H9 (cell line): ENCODE results near the gene ROBO1. TPM values are rescaled to one million over a fixed set of nuclear protein-coding genes. Genes with fewer than 3 reads are reported as not detected.

Experiments
- DNase-seq: peaks from one replicate; pipeline ENCODE4 v3.0.0-alpha.2; 2017
- H2AFZ ChIP-seq: one replicate; pipeline ENCODE4 v1.6.1; 2013; ENCODE audit warnings: mild to moderate bottlenecking, low read length, control low read depth, moderate library complexity
- H2AK5ac ChIP-seq: 2 replicates; pipeline ENCODE4 v1.6.1; 2013; ENCODE audit warnings: low read length, control low read depth, mixed read lengths; ENCODE audit not compliant: insufficient read length
- H2BK120ac ChIP-seq: one replicate; pipeline ENCODE4 v1.6.1; 2013; ENCODE audit warnings: low read depth, mild to moderate bottlenecking, low read length, control low read depth, inconsistent platforms; ENCODE audit not compliant: poor library complexity, severe bottlenecking
- H2BK12ac ChIP-seq: 2 replicates; pipeline ENCODE4 v1.6.1; 2013; ENCODE audit warnings: low read length, control low read depth, mixed read lengths, low read depth; ENCODE audit not compliant: insufficient read length
- H2BK15ac ChIP-seq: 2 replicates; pipeline ENCODE4 v1.6.1; 2013; ENCODE audit warnings: low read depth, low read length, control low read depth
- H2BK20ac ChIP-seq: one replicate; pipeline ENCODE4 v1.6.1; 2013; ENCODE audit warnings: low read depth, mild to moderate bottlenecking, low read length, control low read depth, inconsistent platforms; ENCODE audit not compliant: poor library complexity, severe bottlenecking
- H2BK5ac ChIP-seq: 2 replicates; pipeline ENCODE4 v1.6.1; 2013; ENCODE audit warnings: low read length, control low read depth, mixed read lengths; ENCODE audit not compliant: insufficient read length
- H3K14ac ChIP-seq: 2 replicates; pipeline ENCODE4 v1.6.1; 2013; ENCODE audit warnings: low read length, control low read depth; ENCODE audit not compliant: insufficient read depth
- H3K18ac ChIP-seq: 2 replicates; pipeline ENCODE4 v1.6.1; 2013; ENCODE audit warnings: low read depth, mild to moderate bottlenecking, mixed read lengths, low read length, control low read depth; ENCODE audit not compliant: insufficient read length
- H3K23ac ChIP-seq: 2 replicates; pipeline ENCODE4 v1.6.1; 2013; ENCODE audit warnings: low read length, control low read depth, mixed read lengths, low read depth; ENCODE audit not compliant: insufficient read length
- H3K23me2 ChIP-seq: 2 replicates; pipeline ENCODE4 v1.6.1; 2013; ENCODE audit warnings: low read depth, mild to moderate bottlenecking, mixed read lengths, low read length, control low read depth; ENCODE audit not compliant: insufficient read length, poor library complexity, severe bottlenecking
- H3K27ac ChIP-seq: 2 replicates; pipeline ENCODE4 v1.5.1; 2013; ENCODE audit warnings: low read length, control low read depth, mixed read lengths, low read depth; ENCODE audit not compliant: insufficient read length
- H3K27me3 ChIP-seq: 2 replicates; pipeline ENCODE4 v1.6.1; 2013; ENCODE audit warnings: low read length, control low read depth, inconsistent platforms; ENCODE audit not compliant: insufficient read depth
- H3K4ac ChIP-seq: 2 replicates; pipeline ENCODE4 v1.6.1; 2013; ENCODE audit warnings: low read depth, mild to moderate bottlenecking, control low read depth, inconsistent platforms, low read length, moderate library complexity
- H3K4me1 ChIP-seq: 2 replicates; pipeline ENCODE4 v1.6.1; 2013; ENCODE audit warnings: low read length, control low read depth, inconsistent platforms; ENCODE audit not compliant: insufficient read depth
- H3K4me2 ChIP-seq: 2 replicates; pipeline ENCODE4 v1.6.1; 2013; ENCODE audit warnings: low read length, control low read depth, mixed read lengths; ENCODE audit not compliant: insufficient read length, insufficient read depth
- H3K56ac ChIP-seq: 2 replicates; pipeline ENCODE4 v1.6.1; 2013; ENCODE audit warnings: low read depth, mild to moderate bottlenecking, mixed read lengths, low read length, control low read depth; ENCODE audit not compliant: insufficient read length
- H3K79me1 ChIP-seq: 2 replicates; pipeline ENCODE4 v1.6.1; 2013; ENCODE audit warnings: low read depth, mild to moderate bottlenecking, moderate library complexity, low read length, control low read depth, inconsistent platforms; ENCODE audit not compliant: insufficient read depth, poor library complexity, severe bottlenecking
- H3K79me2 ChIP-seq: 2 replicates; pipeline ENCODE4 v1.6.1; 2013; ENCODE audit warnings: low read length, control low read depth, inconsistent platforms; ENCODE audit not compliant: insufficient read depth
- H3K9ac ChIP-seq: 2 replicates; pipeline ENCODE4 v1.6.1; 2013; ENCODE audit warnings: low read length, control low read depth, mixed read lengths; ENCODE audit not compliant: insufficient read length; ENCODE audit errors: extremely low read depth
- H3K9me3 ChIP-seq: one replicate; pipeline ENCODE4 v1.6.1; 2013; ENCODE audit warnings: low read depth, low read length, inconsistent platforms; ENCODE audit not compliant: control insufficient read depth
- H3T11ph ChIP-seq: one replicate; pipeline ENCODE4 v1.6.1; 2013; ENCODE audit warnings: mild to moderate bottlenecking, low read length, control low read depth, inconsistent platforms
- H4K20me1 ChIP-seq: one replicate; pipeline ENCODE4 v1.6.1; 2013; ENCODE audit not compliant: control insufficient read depth, insufficient read length, insufficient read depth
- H4K5ac ChIP-seq: 2 replicates; pipeline ENCODE4 v1.6.1; 2013; ENCODE audit warnings: low read depth, mild to moderate bottlenecking, mixed read lengths, low read length, control low read depth; ENCODE audit not compliant: insufficient read length
- H4K8ac ChIP-seq: replicated peaks from 2 replicates; pipeline ENCODE4 v1.6.1; 2013; ENCODE audit warnings: low read length, control low read depth, mixed read lengths, low read depth; ENCODE audit not compliant: insufficient read length
- H4K91ac ChIP-seq: 2 replicates; pipeline ENCODE4 v1.6.1; 2013; ENCODE audit warnings: low read depth, mild to moderate bottlenecking, moderate library complexity, mixed read lengths, low read length, control low read depth; ENCODE audit not compliant: insufficient read length
- H3K27ac Mint-ChIP-seq, 3 experiments: 2 replicates in 2 of 3; 3 replicates in 1 of 3; pipeline ENCODE4 v1.8.0; 2020 to 2021; ENCODE audit warnings: mixed read lengths in 3 of 3, mild to moderate bottlenecking in 1 of 3, moderate library complexity in 1 of 3
- H3K27me3 Mint-ChIP-seq: 2 replicates; pipeline ENCODE4 v1.8.0; 2021; ENCODE audit warnings: low read depth, mild to moderate bottlenecking, moderate library complexity, mixed read lengths
- H3K36me3 Mint-ChIP-seq, 3 experiments: 2 replicates in 2 of 3; 3 replicates in 1 of 3; pipeline ENCODE4 v1.8.0; 2020 to 2021; ENCODE audit warnings: low read depth in 3 of 3, mixed read lengths in 3 of 3; ENCODE audit not compliant: insufficient read depth in 1 of 3
- H3K4me1 Mint-ChIP-seq, 2 experiments: 2 replicates each; pipeline ENCODE4 v1.8.0; 2020; ENCODE audit warnings: mixed read lengths in 2 of 2
- H3K4me3 Mint-ChIP-seq, 2 experiments: 2 replicates in 1 of 2; 3 replicates in 1 of 2; pipeline ENCODE4 v1.8.0; 2020 to 2021; ENCODE audit warnings: mild to moderate bottlenecking in 2 of 2, mixed read lengths in 2 of 2, moderate library complexity in 1 of 2
- H3K9me3 Mint-ChIP-seq, 2 experiments: 2 replicates in 1 of 2; 3 replicates in 1 of 2; pipeline ENCODE4 v1.8.0; 2020; ENCODE audit warnings: mild to moderate bottlenecking in 2 of 2, mixed read lengths in 2 of 2, moderate library complexity in 1 of 2
- CTCF ChIP-seq: fragments of 200-600 bp; sonication (generic); conservative IDR thresholded peaks from 3 replicates; pipeline ENCODE4 v1.8.0; 2021; ENCODE audit warnings: antibody characterized with exemption, mild to moderate bottlenecking
- WGBS: extraction: QIAGEN DNeasy Blood & Tissue Kit; methylation state at CpG from one replicate; pipeline ENCODE4 v1.1.7; 2013; ENCODE audit warnings: missing lambda C conversion rate, low lambda C conversion rate, mixed read lengths; ENCODE audit not compliant: insufficient read length; ENCODE audit errors: extremely low coverage; 5-methylcytosine and 5-hydroxymethylcytosine counted together
- total RNA-seq: library from RNA; stranded (reverse); gene quantifications from 2 replicates; pipeline ENCODE4 v1.2.1, GENCODE V29; 2021

ROBO1 gene
- total RNA-seq, 1 experiment from 2014 or later: 62.7 TPM

DNA sequence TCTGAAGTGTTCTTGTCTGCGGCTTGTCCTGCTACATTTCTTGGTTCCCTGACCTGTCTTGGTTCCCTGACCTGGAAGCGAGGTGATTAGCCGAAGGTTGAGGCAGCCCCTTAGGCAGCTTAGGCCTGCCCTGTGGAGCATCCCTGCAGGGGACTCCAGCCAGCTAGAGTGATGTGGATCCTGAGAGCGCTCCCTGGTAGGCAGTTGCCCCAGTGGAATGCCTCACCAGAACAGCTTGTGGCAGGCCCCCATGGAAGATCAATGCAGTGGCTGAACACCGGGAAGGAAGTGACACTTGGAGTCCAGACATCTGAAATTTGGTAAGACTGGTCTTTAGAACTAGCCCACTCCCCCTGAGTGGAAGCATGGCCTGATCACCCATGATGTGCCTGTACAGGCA, 5.5 kb upstream of the ROBO1 start:
- Histone ChIP-seq H2AK5ac (no peak overlapping the region), H3K23ac (no peak overlapping the region), H3K23me2 (no peaks in the 10 kb centered on the region), H3K4me1 (peaks cover 2% of the 10 kb centered on the region; the same call in 1 of the 2 replicates), H3K4me2 (no peak overlapping the region), H2BK120ac (no peak overlapping the region), H3T11ph (no peak overlapping the region), H3K18ac (no peak overlapping the region), H2AFZ (no peak overlapping the region), H4K91ac (no peak overlapping the region), H3K14ac (no peak overlapping the region), H2BK12ac (no peak overlapping the region), H3K27me3 (no peaks in the 10 kb centered on the region), H3K9ac (no peak overlapping the region), H2BK15ac (no peak overlapping the region), H4K20me1 (no peaks in the 10 kb centered on the region), H3K4ac (no peak overlapping the region), H3K79me1 (no peaks in the 10 kb centered on the region), H3K9me3 (no peaks in the 10 kb centered on the region), H3K56ac (no peak overlapping the region), H2BK20ac (no peak overlapping the region), H3K79me2 (no peaks in the 10 kb centered on the region), H3K27ac (no peak overlapping the region), H4K8ac (no peak overlapping the region), H2BK5ac (no peak overlapping the region), H4K5ac (no peak overlapping the region)
- Mint-ChIP-seq H3K4me1 (peaks cover 5% of the 10 kb centered on the region in 2 experiments), H3K4me3 (no peak overlapping the region), H3K27me3 (peaks cover 2% of the 10 kb centered on the region; the same call in 1 of the 2 replicates), H3K27ac (no peak overlapping the region), H3K9me3 (peaks cover 18 to 25% of the 10 kb centered on the region in 2 experiments), H3K36me3 (peaks cover 7 to 18% (median 11%) of the 10 kb centered on the region in 3 experiments; a peak in 6 of 7 replicates)
- no peak for DNase-seq
- no CpG with 5 or more reads among the region's 5 CpGs for WGBS
- TF ChIP-seq CTCF: no peak
